ENCODE results near the gene IKBKE.

DNA sequence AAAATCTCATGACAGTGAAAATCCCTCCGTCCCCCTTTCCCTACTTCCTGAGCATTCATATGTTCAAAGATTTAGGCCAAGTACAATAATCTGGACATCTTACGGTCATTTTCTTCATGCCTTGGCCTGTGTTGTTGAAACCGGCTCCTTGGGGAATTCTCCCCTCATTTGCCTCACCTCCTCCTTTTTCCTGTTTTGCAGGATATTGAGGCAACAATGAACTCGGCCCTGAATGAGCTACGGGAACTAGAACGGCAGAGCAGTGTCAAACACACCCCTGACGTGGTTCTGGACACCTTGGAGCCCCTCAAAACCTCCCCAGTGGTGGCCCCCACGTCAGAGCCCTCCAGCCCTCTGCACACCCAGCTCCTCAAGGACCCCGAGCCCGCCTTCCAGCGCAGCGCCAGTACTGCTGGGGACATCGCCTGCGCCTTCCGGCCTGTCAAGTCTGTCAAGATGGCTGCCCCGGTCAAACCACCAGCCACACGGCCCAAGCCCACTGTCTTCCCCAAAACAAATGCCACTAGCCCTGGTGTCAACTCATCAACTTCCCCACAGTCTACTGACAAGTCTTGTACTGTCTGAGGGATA is 9.3 kb upstream of the IKBKE start:
- TF ChIP-seq POLR2A (IDR thresholded peaks at IDR 0.05) = no peak
- TF ChIP-seq, protein P1, sequence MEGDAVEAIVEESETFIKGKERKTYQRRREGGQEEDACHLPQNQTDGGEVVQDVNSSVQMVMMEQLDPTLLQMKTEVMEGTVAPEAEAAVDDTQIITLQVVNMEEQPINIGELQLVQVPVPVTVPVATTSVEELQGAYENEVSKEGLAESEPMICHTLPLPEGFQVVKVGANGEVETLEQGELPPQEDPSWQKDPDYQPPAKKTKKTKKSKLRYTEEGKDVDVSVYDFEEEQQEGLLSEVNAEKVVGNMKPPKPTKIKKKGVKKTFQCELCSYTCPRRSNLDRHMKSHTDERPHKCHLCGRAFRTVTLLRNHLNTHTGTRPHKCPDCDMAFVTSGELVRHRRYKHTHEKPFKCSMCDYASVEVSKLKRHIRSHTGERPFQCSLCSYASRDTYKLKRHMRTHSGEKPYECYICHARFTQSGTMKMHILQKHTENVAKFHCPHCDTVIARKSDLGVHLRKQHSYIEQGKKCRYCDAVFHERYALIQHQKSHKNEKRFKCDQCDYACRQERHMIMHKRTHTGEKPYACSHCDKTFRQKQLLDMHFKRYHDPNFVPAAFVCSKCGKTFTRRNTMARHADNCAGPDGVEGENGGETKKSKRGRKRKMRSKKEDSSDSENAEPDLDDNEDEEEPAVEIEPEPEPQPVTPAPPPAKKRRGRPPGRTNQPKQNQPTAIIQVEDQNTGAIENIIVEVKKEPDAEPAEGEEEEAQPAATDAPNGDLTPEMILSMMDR (IDR thresholded peaks at IDR 0.05) = no peak

Data from heart left ventricle (tissue), 13 donors.